HG03457 (cell line): ENCODE data around the gene PCDHGA4.
"Not testable (repeated sequence)": the region's sequence is repeated elsewhere in the genome, so short reads cannot be mapped to it uniquely, and the experiment has no call there.

ENCODE experiments used
- ATAC-seq: cut with Tn5 transposase; IDR thresholded peaks from one replicate; pipeline ENCODE4 v1.9.1; 2021; ENCODE audit warnings: moderate number of reproducible peaks; ENCODE audit not compliant: unreplicated experiment

PCDHGA4 gene

GRCh38 chr5:141382469-141383294 lies 27.9 kb downstream of the PCDHGA4 start, which contains the start of gene PCDHGA7:
Gene PCDHGA7, plus strand, starts transcription at chr5:141382742. Its CDS starts 158 bp downstream, at chr5:141382900.
- no peak for ATAC-seq

DNA sequence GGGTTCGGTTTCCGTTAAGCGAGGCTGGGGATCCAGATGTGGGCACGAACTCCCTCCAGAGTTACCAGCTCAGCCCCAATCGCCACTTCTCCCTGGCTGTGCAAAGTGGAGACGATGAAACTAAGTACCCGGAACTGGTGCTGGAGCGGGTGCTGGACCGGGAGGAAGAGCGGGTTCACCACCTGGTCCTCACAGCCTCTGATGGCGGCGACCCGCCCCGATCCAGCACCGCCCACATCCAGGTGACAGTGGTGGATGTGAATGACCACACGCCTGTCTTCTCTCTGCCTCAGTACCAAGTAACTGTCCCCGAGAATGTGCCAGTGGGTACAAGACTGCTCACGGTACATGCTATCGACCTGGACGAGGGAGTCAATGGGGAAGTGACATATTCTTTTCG lies 28.5 kb downstream of the PCDHGA4 start:
- ATAC-seq: no peak

GRCh38 chr5:141384471-141385267 lies 29.8 kb downstream of the PCDHGA4 start:
- ATAC-seq: no peak

DNA sequence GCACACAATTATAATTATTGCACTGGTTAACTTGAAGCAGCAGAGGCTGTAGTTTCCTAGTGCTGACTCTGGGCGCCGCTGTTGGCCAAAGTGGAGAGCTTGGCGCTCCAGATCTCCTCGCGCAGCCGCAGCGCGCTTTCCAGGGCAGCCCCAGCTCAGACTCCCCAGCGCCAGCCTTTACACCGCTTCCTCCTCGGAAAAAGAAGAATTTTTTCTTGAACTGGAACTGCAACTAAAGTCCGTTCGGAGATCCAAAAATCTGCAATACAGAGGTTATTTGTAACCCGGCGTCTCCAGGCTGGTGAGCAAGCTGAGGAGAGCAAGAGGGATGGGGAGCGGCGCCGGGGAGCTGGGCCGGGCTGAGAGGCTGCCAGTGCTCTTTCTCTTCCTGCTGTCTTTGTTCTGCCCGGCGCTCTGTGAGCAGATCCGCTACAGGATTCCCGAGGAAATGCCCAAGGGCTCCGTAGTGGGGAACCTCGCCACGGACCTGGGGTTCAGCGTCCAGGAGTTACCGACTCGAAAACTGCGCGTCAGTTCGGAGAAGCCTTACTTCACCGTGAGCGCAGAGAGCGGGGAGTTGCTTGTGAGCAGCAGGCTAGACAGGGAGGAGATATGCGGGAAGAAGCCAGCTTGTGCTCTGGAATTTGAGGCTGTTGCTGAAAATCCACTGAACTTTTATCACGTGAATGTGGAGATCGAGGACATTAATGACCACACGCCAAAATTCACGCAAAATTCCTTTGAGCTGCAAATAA lies 32.9 kb downstream of the PCDHGA4 start, which contains the start of gene PCDHGB4:
Gene PCDHGB4, plus strand, starts transcription at position 142 of the 755 bp plus-strand sequence. Its CDS starts 187 bp downstream, at position 329.
- ATAC-seq: not testable (repeated sequence)

DNA sequence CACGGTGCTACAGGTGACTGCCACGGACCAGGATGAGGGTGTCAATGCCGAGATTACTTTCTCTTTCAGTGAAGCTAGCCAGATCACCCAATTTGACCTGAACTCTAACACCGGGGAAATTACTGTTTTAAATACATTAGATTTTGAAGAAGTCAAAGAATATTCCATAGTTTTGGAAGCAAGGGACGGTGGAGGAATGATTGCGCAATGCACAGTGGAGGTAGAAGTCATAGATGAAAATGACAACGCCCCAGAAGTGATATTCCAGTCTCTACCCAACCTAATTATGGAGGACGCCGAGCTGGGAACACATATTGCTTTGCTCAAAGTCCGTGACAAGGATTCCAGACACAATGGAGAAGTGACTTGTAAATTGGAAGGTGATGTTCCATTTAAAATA lies 33.8 kb downstream of the PCDHGA4 start:
- no peak for ATAC-seq

- no peak for ATAC-seq
Measured at GRCh38 chr5:141389153-141390042, 34.6 kb downstream of the PCDHGA4 start.

DNA sequence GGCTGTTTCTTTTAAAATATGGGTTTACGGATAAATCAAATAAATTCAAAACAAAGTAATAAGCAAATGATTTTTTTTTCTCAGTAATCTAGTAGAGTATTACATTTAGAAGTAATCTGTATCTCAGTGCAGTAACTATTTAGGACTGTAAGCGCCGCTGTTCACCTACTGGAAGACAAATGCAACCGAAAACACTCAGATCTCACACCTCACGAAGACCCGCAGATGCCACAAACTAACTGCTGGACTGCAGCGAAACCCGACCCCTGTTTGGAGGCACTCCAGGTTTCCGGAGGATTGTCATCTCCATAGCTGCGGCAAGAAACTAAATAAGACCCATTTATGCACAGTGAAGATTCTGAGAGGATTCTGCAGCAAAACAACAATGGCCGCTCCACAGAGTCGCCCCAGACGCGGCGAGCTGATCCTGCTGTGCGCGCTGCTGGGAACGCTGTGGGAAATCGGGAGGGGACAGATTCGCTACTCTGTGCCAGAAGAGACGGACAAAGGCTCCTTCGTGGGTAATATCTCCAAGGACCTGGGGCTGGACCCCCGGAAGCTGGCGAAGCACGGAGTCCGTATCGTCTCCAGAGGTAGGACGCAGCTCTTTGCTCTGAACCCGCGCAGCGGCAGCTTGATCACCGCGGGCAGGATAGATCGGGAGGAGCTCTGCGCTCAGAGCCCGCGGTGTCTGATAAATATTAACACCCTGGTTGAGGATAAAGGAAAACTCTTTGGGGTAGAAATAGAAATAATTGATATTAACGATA lies 37.8 kb downstream of the PCDHGA4 start, which contains the start of gene PCDHGA8:
Gene PCDHGA8, plus strand, starts transcription at position 205 of the 770 bp plus-strand sequence. Its CDS starts 181 bp downstream, at position 386.
- ATAC-seq: no peak

DNA sequence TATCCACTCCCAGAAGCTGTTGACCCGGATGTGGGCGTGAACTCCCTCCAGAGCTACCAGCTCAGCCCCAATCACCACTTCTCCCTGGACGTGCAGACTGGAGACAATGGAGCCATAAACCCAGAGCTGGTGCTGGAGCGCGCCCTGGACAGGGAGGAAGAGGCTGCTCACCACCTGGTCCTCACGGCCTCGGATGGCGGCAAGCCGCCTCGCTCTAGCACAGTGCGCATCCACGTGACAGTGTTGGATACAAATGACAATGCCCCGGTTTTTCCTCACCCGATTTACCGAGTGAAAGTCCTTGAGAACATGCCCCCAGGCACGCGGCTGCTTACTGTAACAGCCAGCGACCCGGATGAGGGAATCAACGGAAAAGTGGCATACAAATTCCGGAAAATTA lies 38.4 kb downstream of the PCDHGA4 start:
- no peak for ATAC-seq

- ATAC-seq: not testable (repeated sequence)
Measured at GRCh38 chr5:141394401-141395187, 39.8 kb downstream of the PCDHGA4 start.

GRCh38 chr5:141397756-141398551 lies 43.1 kb downstream of the PCDHGA4 start, which contains the start of gene PCDHGB5:
Gene PCDHGB5, plus strand, starts transcription at chr5:141397947. Its CDS starts 181 bp downstream, at chr5:141398128.
- ATAC-seq: not testable (repeated sequence)

DNA sequence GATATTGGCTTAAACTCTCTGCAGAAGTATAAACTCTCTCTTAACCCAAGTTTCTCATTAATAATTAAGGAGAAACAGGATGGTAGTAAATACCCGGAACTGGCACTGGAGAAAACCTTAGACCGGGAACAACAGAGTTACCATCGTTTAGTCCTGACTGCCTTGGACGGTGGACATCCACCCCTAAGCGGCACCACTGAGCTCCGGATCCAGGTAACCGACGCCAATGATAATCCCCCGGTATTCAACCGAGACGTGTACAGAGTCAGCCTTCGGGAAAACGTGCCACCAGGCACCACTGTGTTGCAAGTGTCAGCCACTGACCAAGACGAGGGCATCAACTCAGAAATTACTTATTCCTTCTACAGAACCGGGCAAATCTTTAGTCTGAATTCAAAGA lies 43.8 kb downstream of the PCDHGA4 start:
- ATAC-seq: no peak

DNA sequence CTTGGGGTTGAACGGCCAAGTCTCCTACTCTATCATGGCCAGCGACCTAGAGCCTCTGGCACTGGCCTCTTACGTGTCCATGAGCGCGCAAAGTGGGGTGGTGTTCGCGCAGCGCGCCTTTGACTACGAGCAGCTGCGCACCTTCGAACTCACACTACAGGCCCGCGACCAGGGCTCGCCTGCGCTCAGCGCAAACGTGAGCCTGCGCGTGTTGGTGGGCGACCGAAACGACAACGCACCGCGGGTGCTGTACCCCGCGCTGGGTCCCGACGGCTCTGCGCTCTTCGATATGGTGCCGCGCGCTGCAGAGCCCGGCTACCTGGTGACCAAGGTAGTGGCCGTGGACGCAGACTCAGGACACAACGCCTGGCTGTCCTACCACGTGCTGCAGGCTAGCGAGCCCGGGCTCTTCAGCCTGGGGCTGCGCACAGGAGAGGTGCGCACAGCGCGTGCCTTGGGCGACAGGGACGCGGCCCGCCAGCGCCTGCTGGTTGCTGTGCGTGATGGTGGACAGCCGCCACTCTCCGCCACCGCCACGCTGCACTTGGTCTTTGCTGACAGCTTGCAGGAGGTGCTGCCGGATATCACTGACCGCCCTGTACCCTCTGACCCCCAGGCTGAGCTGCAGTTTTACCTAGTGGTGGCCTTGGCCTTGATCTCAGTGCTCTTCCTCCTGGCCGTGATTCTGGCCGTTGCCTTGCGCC lies 44.9 kb downstream of the PCDHGA4 start:
- ATAC-seq: no peak

GRCh38 chr5:141402553-141403243 lies 47.9 kb downstream of the PCDHGA4 start, which contains the start of gene PCDHGA9:
Gene PCDHGA9, plus strand, starts transcription at chr5:141402778. Its CDS starts 175 bp downstream, at chr5:141402953.
- ATAC-seq: no peak

GRCh38 chr5:141403387-141403786 lies 48.6 kb downstream of the PCDHGA4 start:
- ATAC-seq: no peak
